Measurements from ENCODE around the gene VAT1.

- TF ChIP-seq EZH2 (IDR thresholded peaks at IDR 0.05; ENCODE audit: insufficient read depth, poor library complexity, severe bottlenecking) (no peak), EZH2phosphoT487 (IDR thresholded peaks at IDR 0.05; ENCODE audit: insufficient read depth, low read depth) (no peak)
Observed at GRCh38 chr17:43013296-43013695, 8.9 kb downstream of the VAT1 start.
